Stimulated activated CD4-positive, alpha-beta T cell treated with anti-CD3 and anti-CD28 coated beads, Interleukin-4, amount 100 ng/mL, for 48 hours (primary cell): Measurements from ENCODE around the gene WNT7A.
"Not testable (repeated sequence)": the region's sequence is repeated elsewhere in the genome, so short reads cannot be mapped to it uniquely, and the experiment has no call there.

Experiments
- DNase-seq, 2 donors: peaks; one replicate each; pipeline ENCODE4 v3.0.0-alpha.2; 2020; ENCODE audit warnings: low read depth in 2 of 2

Gene WNT7A

DNA sequence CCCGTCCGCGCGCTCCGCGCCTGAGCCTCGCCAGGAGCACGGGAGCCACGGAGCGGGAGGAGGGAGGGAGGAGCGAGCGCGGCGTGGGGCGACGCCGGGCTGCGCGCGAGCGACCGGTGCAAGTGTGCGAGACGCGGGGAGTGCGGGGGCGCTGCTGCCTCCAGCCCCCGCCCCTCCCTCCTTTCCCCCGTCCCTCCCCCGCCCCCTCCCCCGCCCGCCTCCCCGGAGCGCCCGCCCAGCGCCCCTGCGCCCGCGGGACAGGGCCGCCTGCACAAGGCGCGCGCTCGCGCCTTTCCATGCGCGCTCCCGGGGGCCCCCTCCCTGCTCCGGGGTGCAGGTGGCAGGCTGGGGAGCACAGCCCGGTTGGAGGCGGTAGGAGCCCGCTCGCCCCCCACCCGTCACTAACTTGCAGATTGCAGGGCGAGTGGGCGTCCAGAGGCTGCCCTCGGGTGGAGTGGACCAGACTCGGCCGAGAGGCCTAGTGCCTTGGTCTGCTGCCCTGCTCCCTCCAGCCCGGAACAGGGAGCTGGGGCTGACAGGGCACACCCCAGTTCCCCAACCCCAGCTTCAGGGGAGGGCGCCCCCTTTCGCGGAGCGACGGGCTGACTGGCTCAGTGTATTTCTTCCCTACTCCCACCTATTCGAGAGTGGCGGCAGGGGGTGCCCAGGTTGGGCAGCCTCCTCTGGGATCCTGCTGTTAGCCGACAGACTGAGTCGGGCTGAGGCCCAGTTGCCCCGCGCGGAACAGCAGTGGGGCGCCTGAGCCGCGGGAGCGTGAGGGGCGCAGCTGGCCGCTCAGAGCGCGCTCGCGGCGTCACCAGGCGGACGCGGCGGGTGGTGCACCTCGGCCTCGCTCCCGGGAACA, at the start of gene WNT7A:
WNT7A (minus strand) TSS at position 126 of the 865 bp plus-strand sequence. CDS start 255 bp downstream, outside the sequence.
- DNase-seq: peak; percentile 56 to 58

DNA sequence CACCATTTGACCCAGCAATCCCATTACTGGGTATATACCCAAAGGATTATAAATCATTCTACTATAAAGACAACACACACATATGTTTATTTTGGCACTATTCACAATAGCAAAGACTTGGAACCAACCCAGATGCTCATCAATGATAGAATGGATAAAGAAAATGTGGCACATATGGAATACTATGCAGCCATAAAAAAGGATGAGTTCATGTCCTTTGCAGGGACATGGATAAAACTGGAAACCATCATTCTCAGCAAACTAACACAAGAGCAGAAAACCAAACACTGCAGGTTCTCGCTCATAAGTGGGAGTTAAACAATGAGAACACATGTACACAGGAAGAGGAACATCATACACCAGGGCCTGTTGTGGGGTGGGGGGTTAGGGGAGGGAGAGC, 48.9 kb upstream of the WNT7A start:
- not testable (repeated sequence) for DNase-seq

DNA sequence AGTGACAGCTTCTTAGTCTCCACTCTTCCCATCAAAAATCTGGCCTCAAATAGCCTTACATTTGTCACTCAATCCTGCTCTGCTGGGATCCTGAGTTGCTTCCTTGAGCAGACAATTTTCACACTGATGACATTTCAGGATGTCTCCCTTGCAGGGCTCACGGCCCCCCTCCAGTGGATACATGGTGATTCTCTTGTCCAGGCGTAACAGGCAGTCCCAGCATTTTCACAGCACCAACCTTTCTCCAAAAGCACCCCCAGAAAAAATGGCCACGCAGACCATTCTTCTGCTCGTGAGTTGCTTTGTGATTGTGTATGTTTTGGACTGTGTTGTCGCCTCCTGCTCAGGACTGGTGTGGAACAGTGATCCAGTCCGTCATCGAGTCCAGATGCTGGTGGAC, 47.4 kb upstream of the WNT7A start:
- no peak for DNase-seq

DNA sequence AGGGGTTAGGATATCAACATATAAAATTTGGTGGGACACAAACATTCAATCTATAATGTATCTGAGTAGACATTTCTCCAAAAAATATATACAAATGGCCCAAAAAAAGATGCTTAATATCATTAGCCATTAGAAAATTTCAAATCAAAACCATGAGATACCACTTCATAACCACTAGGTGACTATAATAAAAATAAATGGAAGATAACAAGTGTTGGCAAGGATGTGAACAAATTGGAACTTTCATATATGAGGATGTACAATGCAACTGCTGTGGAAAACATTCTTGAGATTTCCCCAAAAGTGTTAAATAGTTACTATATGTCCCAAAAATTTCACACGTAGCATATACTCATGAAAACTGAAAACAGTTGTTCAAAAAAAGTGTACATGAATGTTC, 36.5 kb upstream of the WNT7A start:
- no peak for DNase-seq

DNA sequence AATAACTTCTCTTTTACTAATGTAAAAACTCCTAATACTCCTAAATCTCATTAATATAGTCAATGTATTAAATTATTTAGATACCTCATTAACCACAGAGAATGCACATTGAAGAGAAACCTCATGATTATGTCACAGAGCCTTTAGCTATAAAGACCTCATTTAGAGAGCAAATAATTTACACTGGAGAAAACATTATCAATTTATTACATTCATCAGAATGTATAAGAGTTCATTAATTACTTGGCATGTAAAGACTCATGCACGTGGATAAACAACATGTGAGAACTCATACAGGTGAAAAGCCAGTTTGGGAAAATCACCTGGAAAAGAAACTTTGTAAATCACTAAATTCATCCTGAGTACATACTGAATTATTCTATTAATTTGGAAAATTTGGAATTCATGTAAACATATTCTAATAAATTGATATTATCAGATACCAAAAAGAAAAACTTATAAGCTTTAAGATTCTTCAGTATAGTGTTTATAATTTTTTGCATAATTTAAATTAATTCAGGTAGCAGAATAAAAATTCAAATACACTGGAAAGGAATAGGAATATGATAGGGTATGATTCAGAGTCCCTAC, 22.9 kb upstream of the WNT7A start:
- DNase-seq: no peak

DNA sequence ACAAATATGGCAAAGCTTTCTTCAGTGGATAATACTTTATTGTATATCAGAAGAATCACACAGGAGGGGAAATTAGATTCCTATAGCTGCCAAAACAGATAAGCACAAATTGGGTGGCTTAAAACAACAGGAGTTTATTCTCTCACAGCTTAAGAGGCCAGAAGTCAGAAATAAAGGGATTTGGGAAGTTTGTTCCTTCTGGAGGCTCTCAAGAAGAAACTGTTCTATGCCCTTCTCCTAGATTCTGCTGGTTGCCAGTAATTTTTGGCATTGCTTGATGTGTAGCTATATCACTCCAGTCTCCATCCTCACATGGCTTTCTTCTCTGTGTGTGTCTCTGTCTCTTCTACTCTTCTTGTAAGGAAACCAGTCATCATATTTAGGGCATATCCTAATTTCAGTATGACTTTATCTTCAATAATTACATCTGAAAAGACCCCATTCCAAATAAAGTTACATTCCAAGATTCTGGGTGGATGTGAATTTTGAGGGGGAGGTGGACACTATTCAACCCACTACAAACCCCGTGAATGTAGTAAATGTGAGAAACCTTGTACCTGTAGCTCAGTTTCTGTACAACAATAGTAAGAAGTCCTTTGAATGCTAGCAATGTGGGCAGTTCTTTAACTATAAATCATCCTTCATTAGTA, 22.2 kb upstream of the WNT7A start:
- no peak for DNase-seq

DNA sequence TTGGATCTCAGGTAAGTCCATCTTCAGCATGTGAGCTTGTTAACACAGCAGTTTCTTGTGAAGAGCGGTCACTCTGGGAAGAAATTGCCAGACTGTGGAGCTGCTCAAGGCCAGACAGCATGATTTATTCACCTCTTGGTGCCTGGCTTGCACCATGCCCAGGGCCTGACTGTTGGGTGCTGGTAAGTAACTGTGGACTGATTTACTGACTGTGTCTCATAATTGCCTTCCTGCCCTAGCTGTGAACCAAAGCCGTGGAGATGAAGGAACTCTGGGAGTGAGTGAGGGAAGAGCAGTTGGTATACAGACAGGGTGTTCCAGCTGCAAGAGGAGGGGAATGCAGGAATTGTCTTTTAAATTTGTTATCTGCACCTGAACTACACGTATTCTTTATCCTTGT, 18.5 kb upstream of the WNT7A start:
- no peak for DNase-seq

DNA sequence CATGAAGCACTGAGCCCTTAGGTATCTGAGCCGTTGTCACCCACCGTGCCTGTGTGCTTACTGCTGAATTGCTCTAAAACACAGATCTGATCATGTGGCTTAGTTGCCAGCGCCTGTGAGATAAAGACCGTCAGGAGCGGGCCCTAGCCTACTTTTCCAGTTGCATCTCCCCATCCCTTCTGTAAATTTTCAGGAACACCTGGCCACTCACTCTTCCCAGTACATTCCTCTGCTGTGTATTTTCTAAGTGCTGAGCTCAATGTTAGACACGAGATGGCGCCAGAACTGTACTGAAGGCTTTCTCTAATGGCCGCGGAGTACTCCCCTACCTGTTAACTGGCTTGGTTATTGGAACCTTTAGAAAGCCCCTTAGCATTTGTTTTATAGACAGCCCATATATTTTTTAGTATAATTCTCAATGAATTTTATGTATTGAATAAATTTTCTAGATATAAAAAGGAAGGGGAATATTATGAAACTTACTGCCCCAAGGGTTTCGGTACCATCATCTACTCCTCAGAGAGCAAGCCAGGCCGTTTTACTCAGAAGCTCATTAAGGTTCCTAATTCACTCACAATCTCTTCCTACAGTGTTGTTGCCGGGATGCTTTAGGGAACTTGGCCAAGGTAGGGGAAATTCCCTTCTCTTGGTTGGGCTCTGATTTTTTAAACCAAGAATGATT, 16.7 kb upstream of the WNT7A start:
- DNase-seq: peak in 1 of 2 donors; percentile 28

DNA sequence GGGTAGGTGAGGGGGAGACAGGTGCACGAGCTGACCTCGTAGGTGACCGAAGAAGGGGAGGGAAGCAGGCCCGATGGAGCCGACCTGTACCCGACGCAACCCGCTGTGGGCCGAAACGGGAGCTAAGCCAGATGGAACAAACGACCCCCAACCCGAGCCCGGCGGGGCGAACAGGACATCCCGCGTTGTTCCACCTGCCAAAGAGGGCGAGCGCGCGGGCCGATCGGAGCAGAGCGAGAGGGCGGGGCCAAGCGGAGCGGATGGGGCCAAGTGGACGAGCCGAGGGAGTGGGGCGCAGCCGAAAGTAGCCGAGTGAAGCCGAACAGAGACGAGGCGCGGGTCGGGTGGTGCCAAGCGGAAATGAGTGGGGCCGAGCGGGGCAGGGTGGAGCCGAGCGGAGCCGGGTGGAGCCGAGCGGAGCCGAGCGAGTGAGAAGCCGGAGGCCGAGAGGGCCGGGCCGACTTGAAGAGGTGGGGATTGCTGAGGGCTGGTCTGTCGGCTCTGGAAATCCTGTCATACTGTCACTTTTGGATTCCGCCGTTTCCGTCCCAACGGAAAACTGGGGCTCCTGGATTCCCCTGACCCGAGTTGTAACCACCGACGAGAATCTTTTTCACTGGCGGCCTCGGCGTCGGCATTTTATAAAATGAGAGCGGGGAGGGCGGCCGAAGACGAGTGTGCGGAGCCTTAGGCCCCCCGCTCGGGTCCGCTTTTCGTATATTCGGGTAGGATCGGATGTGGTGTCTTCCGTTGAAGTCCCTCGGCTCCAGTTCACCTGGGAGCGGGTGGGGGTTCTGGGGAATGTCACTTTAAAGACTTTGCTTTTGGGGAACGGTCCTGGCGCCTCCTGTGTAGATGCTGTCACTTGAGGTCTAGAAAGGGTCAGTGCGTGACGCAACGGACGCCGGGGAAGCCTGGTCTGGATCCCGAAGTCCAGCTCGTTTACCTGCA, 15.6 kb upstream of the WNT7A start:
- DNase-seq: peak; percentile 94 to 95

DNA sequence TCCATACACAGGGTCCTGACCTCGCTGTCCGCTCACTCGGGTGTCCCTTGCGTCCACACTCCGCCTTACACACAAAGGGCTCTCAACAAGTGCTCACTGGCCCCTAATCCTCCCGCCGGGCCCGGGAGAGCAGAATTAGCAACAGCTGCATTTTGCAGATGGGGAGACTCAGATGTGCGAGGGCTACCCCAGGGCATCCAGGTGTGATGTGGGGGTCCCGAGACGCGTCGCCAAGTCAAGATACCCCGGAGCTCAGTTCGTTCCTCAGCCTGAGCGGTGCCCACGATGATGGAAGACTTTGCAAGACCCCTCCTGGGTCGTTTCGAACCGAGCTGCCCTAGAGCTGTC, 14.9 kb upstream of the WNT7A start:
- DNase-seq: no peak

DNA sequence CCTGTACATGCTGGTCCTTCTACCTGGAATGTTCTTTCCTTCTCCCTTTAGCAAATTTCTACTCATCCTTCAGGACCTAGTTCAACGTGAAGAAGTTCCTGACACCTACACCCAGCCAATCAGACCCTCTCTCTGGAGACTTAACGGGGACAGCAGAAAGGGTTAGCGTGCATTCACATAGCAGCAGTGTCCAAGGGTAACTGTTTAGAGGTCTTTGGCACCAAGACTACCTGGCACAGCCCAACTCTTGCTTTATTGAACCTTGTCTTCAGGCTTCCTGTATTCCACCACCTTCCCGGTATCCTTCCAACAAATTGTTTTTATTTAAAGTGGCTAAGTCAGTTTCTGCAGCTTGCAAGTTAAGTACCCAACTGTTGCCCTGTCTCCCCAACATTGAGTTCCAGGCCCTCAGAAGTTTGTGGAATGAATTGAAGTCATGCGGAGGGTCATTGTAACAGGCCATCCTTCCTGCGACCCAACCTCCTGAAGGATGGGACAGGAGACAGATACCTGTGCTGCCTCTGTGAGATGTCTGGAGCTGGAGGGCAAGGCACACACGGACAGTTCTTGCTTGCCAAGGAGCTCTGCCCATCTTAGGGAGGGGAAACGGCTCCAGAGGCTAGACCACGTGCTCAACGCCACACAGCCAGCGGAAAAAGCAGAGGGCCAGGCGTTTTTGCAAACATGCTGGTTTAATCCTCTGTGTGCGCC, 14.4 kb upstream of the WNT7A start:
- DNase-seq: no peak

DNA sequence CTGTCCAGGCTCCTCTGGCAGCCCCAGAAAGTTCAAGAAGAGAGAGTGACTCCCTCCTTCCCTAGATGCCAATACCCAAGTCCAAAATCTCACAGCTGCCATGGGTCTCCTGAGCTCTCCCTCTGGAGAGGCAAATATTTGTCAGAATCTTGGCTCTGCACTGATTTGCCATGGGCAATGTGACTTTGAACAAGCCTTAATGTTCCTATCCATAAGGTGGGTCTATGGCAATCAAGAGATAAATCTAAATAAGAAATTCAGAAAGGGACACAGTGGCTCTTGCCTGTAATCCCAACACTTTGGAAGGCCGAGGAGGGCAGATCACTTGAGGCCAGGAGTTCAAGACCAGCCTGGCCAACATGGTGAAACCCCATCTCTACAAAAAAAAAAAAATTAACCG, 12.4 kb upstream of the WNT7A start:
- no peak for DNase-seq

DNA sequence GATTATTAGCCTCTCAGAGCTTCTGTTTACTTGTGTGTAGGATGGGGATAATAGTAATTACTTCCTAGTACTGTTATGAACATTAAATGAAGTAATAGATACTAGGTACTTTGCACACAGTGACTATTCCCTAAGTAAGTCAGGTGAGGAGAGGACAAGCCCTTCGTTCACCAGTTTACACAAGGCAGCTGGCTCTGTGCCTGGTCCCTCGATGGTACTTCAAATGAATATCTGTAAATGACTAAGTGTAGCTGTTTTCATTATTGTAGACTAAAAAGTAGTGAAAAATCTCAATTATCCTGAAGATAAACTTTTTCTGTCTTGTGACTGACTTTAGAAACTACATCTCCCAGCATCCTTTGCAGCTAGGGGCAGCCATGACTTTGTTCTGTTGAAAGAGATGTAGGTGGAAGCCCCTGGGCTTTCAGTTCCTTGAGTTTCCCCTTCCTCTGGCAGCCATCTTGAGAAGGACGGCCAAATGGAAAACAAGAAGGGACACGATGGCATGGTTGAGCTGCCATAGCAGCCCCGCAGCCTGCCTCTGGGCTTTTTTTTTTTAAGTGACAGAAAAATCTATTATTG, 11.7 kb upstream of the WNT7A start:
- DNase-seq: no peak

DNA sequence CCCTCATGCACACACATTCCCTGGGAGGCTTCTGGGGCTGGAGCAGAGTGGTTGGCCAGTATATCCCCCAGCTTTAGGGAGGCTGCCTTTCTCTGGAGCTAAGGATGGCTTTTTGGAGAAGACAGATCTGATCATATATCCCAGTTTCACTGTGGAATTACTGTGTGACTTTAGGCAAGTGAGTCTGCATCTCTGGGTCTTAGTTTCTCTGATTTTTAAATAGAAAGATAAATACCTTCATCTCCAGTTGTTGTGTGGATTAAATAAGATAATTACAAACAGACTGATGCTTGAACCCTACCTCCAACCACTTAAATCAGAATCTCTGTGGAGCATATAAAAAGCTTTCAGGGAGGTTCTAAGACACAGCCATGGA, 11.1 kb upstream of the WNT7A start:
- DNase-seq: no peak

DNA sequence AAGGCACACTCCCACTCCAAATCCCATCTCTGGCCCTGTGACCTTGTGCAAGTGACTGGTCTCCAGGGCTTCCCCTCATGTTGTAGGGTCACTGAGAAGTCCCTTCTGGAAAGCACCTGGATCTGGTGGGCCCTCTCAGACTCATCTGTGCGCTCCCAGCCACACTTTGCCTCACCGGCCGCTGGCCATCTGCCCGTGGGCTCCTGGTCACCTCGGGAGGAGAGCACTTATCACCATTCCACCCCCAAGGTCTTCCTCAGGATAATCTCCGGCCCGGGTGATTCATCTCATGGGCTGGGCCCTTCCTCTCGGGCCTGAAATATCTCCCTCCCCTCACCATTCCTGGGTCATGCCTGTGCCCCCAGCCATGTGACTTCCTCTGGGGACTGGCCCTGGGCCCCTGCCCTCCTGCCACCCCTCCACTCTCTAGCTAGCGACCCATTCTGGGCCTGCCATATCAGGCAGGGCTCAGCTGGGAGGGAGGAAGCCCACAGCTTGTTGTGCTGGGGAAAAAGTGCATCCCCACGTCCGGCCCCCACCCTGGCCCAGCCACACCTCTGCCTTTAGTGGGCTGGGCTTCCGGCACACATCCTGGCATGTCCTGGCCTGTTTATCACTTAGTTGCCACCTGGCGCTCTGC, 10.6 kb upstream of the WNT7A start:
- no peak for DNase-seq

DNA sequence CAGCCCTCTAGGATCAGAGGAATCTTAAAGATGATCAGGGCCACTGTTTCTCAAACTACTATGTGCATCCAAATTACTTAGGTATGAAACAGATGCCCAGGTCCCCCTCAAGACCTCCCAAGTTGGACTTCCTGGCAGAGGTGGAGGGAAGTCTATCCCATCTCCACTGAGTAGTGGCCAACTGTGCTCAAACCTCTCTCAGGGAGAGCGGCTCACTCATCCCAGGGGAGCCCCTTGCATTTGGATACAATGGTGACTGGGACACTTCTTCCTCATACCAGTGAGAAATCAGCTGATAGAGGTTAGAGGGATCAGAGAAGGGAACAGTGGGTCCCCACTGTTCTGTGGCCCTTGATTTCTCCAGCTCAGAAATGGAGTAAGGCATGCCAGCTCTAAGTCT, 8.7 kb upstream of the WNT7A start:
- DNase-seq: no peak

DNA sequence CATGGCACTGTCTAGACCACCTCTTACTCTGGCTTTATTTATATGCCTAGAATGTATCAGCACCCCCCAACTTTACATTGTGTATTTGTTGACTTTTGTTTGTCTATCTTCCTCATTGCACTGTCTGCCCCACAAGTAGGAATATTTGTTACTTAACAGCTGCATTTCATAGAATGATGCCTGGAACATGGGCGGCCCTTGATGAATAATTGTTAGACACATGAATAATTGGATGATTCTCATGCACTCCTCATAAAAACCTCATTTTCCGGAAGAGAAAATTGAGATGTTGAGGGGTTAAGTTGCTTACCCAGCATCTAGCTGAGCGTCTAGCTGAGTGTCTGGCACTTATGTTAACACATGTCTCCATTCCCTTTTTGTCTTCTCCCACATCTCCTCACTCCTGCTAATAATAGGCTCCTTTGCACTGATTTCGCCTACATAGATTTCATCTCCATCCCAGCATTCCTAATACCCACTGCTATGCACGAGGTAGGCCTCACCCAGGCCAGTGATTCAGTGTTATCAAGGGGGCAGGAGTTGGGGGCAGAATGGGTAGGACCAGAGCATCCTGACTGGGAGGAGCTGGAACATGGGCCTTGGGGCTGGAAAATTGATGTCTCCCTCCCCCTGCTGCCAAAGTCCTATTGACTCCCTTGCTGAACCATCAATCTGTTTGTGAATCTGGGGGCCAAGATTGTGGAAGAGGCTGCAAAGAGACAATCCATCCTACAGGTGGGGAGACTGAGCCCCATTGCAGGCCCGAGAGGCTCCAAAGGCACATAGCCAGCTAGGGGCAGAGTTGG, 7.8 kb upstream of the WNT7A start:
- no peak for DNase-seq

DNA sequence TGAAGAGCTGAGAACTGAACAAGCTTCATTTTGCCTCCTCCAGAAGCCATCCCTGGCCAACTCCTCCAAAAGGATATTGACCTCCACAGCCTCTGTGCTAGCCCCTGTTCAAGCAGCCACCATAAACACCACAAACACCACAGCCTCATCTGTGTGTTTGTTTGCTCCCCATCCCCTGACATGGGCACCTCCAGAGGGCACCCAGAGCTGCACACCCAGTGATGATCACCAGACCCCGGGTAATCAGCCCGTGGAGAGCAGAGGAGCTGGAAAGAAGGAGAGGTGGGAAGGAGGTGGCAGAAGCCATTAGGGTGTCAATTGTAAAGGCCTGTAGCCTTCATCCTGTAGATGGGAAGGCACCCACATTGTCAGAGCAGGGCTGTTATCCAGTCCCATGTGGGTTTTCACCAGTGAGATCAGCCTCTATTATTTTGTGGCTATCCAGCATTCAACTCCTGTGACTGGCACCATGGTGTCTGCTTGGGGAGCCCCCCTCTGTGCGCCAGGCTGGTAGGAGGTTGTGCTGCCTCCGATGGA, 6.8 kb upstream of the WNT7A start:
- DNase-seq: no peak

DNA sequence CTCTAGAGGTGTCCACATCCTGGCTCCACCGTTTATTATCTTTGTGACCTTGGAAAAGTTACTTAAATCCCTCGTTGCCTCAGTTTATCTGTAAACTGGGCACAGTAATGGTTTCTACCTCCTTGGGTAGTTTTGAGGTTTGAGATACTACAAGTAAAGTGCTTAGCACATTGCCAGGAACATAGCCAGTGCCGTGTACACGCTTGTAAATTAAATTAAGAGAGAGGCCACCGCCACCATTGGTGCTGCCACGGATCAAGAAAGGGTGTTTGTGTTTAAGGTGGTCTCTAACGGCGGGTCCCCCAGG, 5.8 kb upstream of the WNT7A start:
- DNase-seq: no peak
